ENCODE data around the gene NT5M. TPM values are rescaled to one million over a fixed set of nuclear protein-coding genes. Genes with fewer than 3 reads are reported as not detected.

NT5M gene
- total RNA-seq, 1 experiment from 2014 or later: 6.6 TPM

DNA sequence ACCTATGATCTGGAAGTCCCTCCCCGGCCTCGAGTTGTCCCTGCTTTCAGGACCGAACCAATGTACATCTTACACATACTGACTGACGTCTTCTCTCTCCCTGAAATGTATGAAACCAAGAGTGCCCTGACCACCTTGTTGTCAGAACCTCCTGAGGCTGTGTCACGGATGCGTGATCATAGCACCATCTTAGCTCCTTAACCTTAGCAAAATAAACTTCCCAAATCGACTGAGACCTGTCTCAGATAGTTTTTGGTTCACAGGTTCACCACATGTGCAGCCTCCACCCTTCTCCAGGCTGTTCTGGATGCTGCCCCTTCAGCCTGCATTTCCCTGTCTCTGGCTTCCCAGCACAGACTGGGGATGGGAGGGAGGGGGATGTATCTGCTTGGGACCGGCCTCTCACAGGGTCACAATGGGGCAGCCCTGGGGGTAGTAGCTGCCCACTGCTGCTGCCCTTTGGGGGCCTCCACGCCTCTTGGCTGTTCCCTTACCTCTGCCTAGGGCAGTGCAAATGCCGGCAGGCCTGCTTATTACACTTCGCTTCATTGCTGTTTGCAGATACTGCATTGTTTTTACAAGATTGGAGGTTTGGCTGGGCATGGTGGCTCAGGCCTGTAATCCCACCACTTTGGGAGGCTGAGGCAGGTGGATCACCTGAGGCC, 69.8 kb downstream of the NT5M start:
- no peaks in the 10 kb centered on the region for H3K23me2 ChIP-seq (ENCODE audit: insufficient read length, low read depth, low read length, poor library complexity, severe bottlenecking)
- H3K4me3 Mint-ChIP-seq: no peak overlapping the region

More for the DNA sequence above, 69.8 kb downstream of the NT5M start:
- H4K8ac ChIP-seq (replicated peaks; ENCODE audit: insufficient read length, low read depth, low read length): no peak overlapping the region
- no peaks in the 10 kb centered on the region for H3K27me3 ChIP-seq (ENCODE audit: insufficient read depth, low read length)
- Mint-ChIP-seq H3K27me3 (ENCODE audit: low read depth) (peaks cover 2% of the 10 kb centered on the region), H3K9me3 (no peaks in the 10 kb centered on the region), H3K4me1 (0 out of 4 replicates have a peak, but pooled peaks cover 0 to 2% of the 10 kb centered on the region in 2 experiments), H3K27ac (no peak overlapping the region; a peak in 1 of 7 replicates), H3K36me3 (ENCODE audit: insufficient read depth in 1 of 3, low read depth in 3 of 3) (no peaks in the 10 kb centered on the region)
- H3K79me2 ChIP-seq (ENCODE audit: insufficient read depth, low read length): no peaks in the 10 kb centered on the region
- TF ChIP-seq CTCF (conservative IDR thresholded peaks at IDR 0.05): no peak
- H3T11ph ChIP-seq (ENCODE audit: low read length): no peak overlapping the region
- H4K20me1 ChIP-seq (ENCODE audit: control insufficient read depth, insufficient read depth, insufficient read length): no peaks in the 10 kb centered on the region
- no peak overlapping the region for H3K27ac ChIP-seq (ENCODE audit: insufficient read length, low read depth, low read length)
- H2BK15ac ChIP-seq (ENCODE audit: low read depth, low read length): no peak overlapping the region
- H3K9me3 ChIP-seq (ENCODE audit: control insufficient read depth, low read depth, low read length): no peaks in the 10 kb centered on the region
- no peak overlapping the region for H3K56ac ChIP-seq (ENCODE audit: insufficient read length, low read depth, low read length)
- H3K14ac ChIP-seq (ENCODE audit: insufficient read depth, low read length): no peak overlapping the region
- no peak overlapping the region for H2BK120ac ChIP-seq (ENCODE audit: low read depth, low read length, poor library complexity, severe bottlenecking)
- H3K9ac ChIP-seq (ENCODE audit: extremely low read depth, insufficient read length, low read length): no peak overlapping the region
- H2BK20ac ChIP-seq (ENCODE audit: low read depth, low read length, poor library complexity, severe bottlenecking): no peak overlapping the region
- no peak overlapping the region for H2AK5ac ChIP-seq (ENCODE audit: insufficient read length, low read length)
- H4K5ac ChIP-seq (ENCODE audit: insufficient read length, low read depth, low read length): no peak overlapping the region
- DNase-seq: no peak
- no peak overlapping the region for H3K18ac ChIP-seq (ENCODE audit: insufficient read length, low read depth, low read length)
- H3K4me2 ChIP-seq (ENCODE audit: insufficient read depth, insufficient read length, low read length): no peak overlapping the region
- no peaks in the 10 kb centered on the region for H3K79me1 ChIP-seq (ENCODE audit: insufficient read depth, low read depth, low read length, poor library complexity, severe bottlenecking)
- no peak overlapping the region for H2AFZ ChIP-seq (ENCODE audit: low read length)
- no peak overlapping the region for H4K91ac ChIP-seq (ENCODE audit: insufficient read length, low read depth, low read length)
- no peak overlapping the region for H2BK12ac ChIP-seq (ENCODE audit: insufficient read length, low read depth, low read length)
- no CpG with 5 or more reads among the region's 11 CpGs for WGBS (ENCODE audit: extremely low coverage, insufficient read length, low lambda C conversion rate)
- no peak overlapping the region for H3K4ac ChIP-seq (ENCODE audit: low read depth, low read length)
- H2BK5ac ChIP-seq (ENCODE audit: insufficient read length, low read length): no peak overlapping the region
- H3K4me1 ChIP-seq (ENCODE audit: insufficient read depth, low read length): no peaks in the 10 kb centered on the region
- H3K23ac ChIP-seq (ENCODE audit: insufficient read length, low read depth, low read length): no peak overlapping the region

Measured in H9 (cell line).